Measurements from ENCODE around the gene MGST2. TPM values are rescaled to one million over a fixed set of nuclear protein-coding genes. Genes with fewer than 3 reads are reported as not detected.
"Not testable (repeated sequence)": the region's sequence is repeated elsewhere in the genome, so short reads cannot be mapped to it uniquely, and the experiment has no call there.

The MGST2 gene
- total RNA-seq, 1 experiment from 2014 or later, result 55.8 TPM

DNA sequence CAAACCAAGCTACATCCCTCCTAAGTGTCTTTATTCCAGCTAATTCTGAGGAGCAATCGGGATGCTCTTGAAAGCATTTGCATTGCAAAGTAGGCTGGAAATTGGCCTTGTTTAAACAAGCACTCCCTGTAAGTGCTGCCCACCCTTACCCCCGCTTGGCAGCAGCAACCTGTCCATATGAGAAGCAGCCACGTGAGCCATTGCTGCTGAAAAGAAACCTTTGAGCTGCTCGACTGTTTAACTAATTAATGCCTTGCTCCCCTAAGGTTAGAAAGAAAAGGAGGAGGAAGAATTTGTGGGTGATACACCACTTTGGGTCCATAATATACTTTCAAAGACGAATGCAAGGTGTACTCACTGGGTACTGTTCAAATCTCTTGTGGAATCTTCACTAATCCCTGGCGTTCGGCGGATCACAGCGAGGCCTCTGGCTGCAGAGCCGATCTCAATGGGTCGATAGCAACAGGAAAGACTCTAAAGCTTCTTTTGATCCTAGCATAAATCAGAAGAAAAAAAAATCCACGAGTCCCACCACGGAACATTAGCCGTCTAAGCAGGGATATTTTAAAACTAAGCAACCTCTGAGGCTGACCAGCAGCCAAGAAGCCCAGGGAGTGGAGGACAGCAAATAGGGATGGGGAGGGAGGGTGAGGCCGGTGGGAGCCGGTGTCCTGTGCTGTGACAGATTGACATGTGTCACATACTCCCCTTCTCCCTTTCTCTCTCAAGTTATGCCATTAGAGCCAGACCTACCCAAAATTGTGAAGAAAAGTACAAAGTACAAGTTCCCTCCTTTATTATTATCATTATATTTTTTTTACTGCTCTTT is 37.2 kb upstream of the MGST2 start:
- H3K9ac ChIP-seq (ENCODE audit: low read length), result no peak overlapping the region
- no peaks in the 10 kb centered on the region for H4K20me1 ChIP-seq (ENCODE audit: insufficient read depth, low read depth, low read length)
- H3K27me3 ChIP-seq (ENCODE audit: low read length), result no peaks in the 10 kb centered on the region
- no peak for DNase-seq
- no peaks in the 10 kb centered on the region for H3K79me2 ChIP-seq (ENCODE audit: low read length)
- no peak overlapping the region for H3K4me2 ChIP-seq (ENCODE audit: low read depth, low read length, poor library complexity, severe bottlenecking)
- H3K27ac ChIP-seq (ENCODE audit: low read length), result no peak overlapping the region
- no peaks in the 10 kb centered on the region for H3K9me3 ChIP-seq (ENCODE audit: low read length)
- H3K9me2 ChIP-seq (replicated peaks; ENCODE audit: insufficient read depth, low read length), result no peaks in the 10 kb centered on the region
- H2AFZ ChIP-seq (ENCODE audit: low read length), result no peak overlapping the region
- H3K36me3 ChIP-seq (ENCODE audit: insufficient read depth, low read length), result no peaks in the 10 kb centered on the region
- H3K4me1 ChIP-seq (ENCODE audit: low read length), result peaks cover 8% of the 10 kb centered on the region
- no peak overlapping the region for H3K4me3 ChIP-seq (ENCODE audit: low read length)

DNA sequence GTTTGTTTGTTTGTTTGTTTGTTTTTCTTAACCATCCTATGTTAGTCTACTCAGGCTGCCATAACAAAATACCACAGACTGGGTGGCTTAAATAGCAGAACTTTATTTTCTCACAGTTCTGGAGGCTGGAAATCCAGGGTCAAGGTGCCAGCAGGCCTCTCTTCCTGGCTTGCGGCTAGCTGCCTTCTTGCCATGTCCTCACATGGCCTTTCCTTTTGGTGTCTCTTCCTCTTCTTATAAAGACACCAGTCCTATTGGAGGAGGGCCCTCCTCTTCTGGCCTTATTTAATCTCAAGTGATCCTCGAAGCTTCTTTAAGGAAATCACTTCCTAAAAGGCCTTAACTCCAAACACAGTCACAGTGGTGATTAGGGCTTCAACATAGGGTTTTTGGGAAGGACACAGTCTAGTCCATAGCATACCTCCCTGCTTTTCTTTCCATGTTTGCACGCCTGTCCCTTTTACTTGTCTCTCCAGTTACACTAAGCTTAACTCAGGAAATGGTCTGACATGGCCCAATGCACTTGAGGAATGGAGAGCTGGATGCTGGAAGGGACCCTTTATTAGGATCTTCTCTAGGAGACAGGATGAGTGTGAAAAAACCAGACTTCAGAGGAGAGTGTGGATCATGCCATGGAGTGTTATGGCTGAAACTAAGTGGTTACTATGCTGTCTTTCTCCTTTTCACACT is 36.0 kb upstream of the MGST2 start:
- Histone ChIP-seq H3K4me2 (ENCODE audit: low read depth, low read length, poor library complexity, severe bottlenecking) (no peak overlapping the region), H3K9me3 (ENCODE audit: low read length) (no peaks in the 10 kb centered on the region), H3K9me2 (replicated peaks; ENCODE audit: insufficient read depth, low read length) (no peaks in the 10 kb centered on the region), H3K4me3 (ENCODE audit: low read length) (no peak overlapping the region), H3K79me2 (ENCODE audit: low read length) (no peaks in the 10 kb centered on the region), H2AFZ (ENCODE audit: low read length) (no peak overlapping the region), H3K4me1 (ENCODE audit: low read length) (peaks cover 8% of the 10 kb centered on the region), H3K27me3 (ENCODE audit: low read length) (no peaks in the 10 kb centered on the region), H3K27ac (ENCODE audit: low read length) (no peak overlapping the region), H3K36me3 (ENCODE audit: insufficient read depth, low read length) (no peaks in the 10 kb centered on the region), H4K20me1 (ENCODE audit: insufficient read depth, low read depth, low read length) (no peaks in the 10 kb centered on the region), H3K9ac (ENCODE audit: low read length) (no peak overlapping the region)
- no peak for DNase-seq

DNA sequence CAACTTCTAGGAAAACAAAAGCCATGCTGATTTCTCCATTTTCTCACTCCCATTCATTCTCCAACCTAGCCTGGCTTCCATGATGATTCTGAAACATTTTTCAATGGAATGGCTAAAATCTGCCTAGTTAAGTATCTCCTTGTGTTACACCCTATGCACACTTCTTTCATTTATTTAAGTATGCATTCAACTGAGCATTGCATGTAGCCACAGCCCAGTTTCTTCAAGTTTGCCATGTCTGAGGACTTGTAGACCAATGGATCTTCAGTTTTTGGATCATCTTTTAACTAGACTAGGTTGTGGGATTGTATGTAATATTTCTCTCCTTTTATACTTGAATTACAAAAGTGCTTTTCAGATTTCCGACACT is 35.5 kb upstream of the MGST2 start:
- Histone ChIP-seq H3K27ac (ENCODE audit: low read length) (no peak overlapping the region), H3K4me1 (ENCODE audit: low read length) (peaks cover 8% of the 10 kb centered on the region)

DNA sequence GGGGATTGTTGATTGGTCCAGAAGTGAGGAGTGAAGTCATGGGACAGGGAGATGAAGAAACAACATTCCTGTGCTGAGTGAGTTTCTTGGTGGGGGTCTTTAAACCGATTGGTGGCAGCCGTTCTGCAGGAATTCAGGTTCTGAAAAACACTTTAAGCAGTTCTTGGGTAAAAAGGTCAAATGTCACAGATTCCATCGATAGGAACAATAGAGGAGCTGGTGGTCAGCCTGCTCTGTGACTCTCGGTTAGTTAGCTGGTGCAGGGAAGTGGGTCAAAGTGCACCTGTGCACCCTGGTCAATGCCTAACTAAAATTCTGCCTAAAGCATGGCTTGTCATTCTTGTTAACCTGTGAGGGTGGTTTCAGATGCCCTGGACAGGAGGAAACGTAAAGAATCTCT is 34.6 kb upstream of the MGST2 start:
- no peak overlapping the region for H3K4me2 ChIP-seq (ENCODE audit: low read depth, low read length, poor library complexity, severe bottlenecking)
- no peak overlapping the region for H3K27ac ChIP-seq (ENCODE audit: low read length)
- peaks cover 8% of the 10 kb centered on the region for H3K4me1 ChIP-seq (ENCODE audit: low read length)
- H3K4me3 ChIP-seq (ENCODE audit: low read length), result no peak overlapping the region
- no peaks in the 10 kb centered on the region for H3K9me3 ChIP-seq (ENCODE audit: low read length)
- H3K79me2 ChIP-seq (ENCODE audit: low read length), result no peaks in the 10 kb centered on the region
- no peaks in the 10 kb centered on the region for H3K36me3 ChIP-seq (ENCODE audit: insufficient read depth, low read length)
- H3K27me3 ChIP-seq (ENCODE audit: low read length), result no peaks in the 10 kb centered on the region
- no peak overlapping the region for H3K9ac ChIP-seq (ENCODE audit: low read length)
- no peaks in the 10 kb centered on the region for H3K9me2 ChIP-seq (replicated peaks; ENCODE audit: insufficient read depth, low read length)
- H2AFZ ChIP-seq (ENCODE audit: low read length), result no peak overlapping the region
- no peak for DNase-seq
- H4K20me1 ChIP-seq (ENCODE audit: insufficient read depth, low read depth, low read length), result no peaks in the 10 kb centered on the region

More for the DNA sequence above, 35.5 kb upstream of the MGST2 start:
- DNase-seq, result no peak
- no peaks in the 10 kb centered on the region for H3K9me3 ChIP-seq (ENCODE audit: low read length)
- no peaks in the 10 kb centered on the region for H3K9me2 ChIP-seq (replicated peaks; ENCODE audit: insufficient read depth, low read length)
- H4K20me1 ChIP-seq (ENCODE audit: insufficient read depth, low read depth, low read length), result no peaks in the 10 kb centered on the region
- no peak overlapping the region for H3K4me3 ChIP-seq (ENCODE audit: low read length)
- no peaks in the 10 kb centered on the region for H3K36me3 ChIP-seq (ENCODE audit: insufficient read depth, low read length)
- H3K4me2 ChIP-seq (ENCODE audit: low read depth, low read length, poor library complexity, severe bottlenecking), result no peak overlapping the region
- no peaks in the 10 kb centered on the region for H3K79me2 ChIP-seq (ENCODE audit: low read length)
- no peaks in the 10 kb centered on the region for H3K27me3 ChIP-seq (ENCODE audit: low read length)
- H2AFZ ChIP-seq (ENCODE audit: low read length), result no peak overlapping the region
- H3K9ac ChIP-seq (ENCODE audit: low read length), result no peak overlapping the region

DNA sequence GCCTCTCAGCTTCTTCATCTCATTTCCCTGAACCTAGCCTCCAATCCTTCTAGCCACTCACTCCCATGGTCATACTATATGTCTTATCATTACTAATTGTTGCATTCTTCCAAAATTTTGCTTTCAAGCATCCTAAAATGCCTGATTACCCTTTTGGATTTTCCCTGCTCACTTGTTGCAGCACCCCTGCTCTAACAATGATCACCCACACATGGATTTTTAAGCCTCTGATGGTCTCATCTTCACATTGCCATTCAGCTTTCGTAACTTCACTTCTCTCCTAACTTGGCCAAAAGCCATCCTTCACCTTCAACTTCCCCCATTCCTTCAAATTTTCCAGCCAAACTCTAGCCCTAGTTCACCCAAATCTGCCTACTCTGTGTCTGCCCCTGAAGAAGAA is 33.8 kb upstream of the MGST2 start:
- no peaks in the 10 kb centered on the region for H3K9me2 ChIP-seq (replicated peaks; ENCODE audit: insufficient read depth, low read length)
- H4K20me1 ChIP-seq (ENCODE audit: insufficient read depth, low read depth, low read length), result no peaks in the 10 kb centered on the region
- H2AFZ ChIP-seq (ENCODE audit: low read length), result no peak overlapping the region
- DNase-seq, result no peak
- H3K27me3 ChIP-seq (ENCODE audit: low read length), result no peaks in the 10 kb centered on the region
- H3K4me1 ChIP-seq (ENCODE audit: low read length), result peaks cover 8% of the 10 kb centered on the region
- H3K27ac ChIP-seq (ENCODE audit: low read length), result no peak overlapping the region
- no peak overlapping the region for H3K4me3 ChIP-seq (ENCODE audit: low read length)
- no peak overlapping the region for H3K4me2 ChIP-seq (ENCODE audit: low read depth, low read length, poor library complexity, severe bottlenecking)
- H3K9ac ChIP-seq (ENCODE audit: low read length), result no peak overlapping the region
- H3K9me3 ChIP-seq (ENCODE audit: low read length), result no peaks in the 10 kb centered on the region
- H3K79me2 ChIP-seq (ENCODE audit: low read length), result no peaks in the 10 kb centered on the region
- no peaks in the 10 kb centered on the region for H3K36me3 ChIP-seq (ENCODE audit: insufficient read depth, low read length)

DNA sequence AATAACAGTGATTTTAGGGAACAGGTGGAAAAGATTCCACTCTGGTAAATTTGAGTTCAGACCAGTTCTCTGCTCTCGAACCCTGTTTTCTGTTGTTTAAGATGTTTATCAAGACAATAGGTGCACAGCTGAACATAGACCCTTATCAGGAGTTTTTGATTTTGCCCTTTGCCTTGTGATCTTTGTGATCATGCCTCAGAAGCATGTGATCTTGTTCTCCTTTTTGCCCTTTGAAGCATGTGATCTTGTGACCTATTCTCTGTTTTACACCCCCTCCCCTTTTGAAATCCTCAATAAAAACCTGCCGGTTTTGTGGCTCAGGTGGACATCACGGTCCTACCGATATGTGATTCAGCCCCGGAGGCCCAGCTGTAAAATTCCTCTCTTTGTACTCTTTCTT is 32.9 kb upstream of the MGST2 start:
- H4K20me1 ChIP-seq (ENCODE audit: insufficient read depth, low read depth, low read length); H3K9me3 ChIP-seq (ENCODE audit: low read length); H3K79me2 ChIP-seq (ENCODE audit: low read length); H3K4me1 ChIP-seq (ENCODE audit: low read length); H3K4me2 ChIP-seq (ENCODE audit: low read depth, low read length, poor library complexity, severe bottlenecking); H3K36me3 ChIP-seq (ENCODE audit: insufficient read depth, low read length); H3K9me2 ChIP-seq (replicated peaks; ENCODE audit: insufficient read depth, low read length); DNase-seq; H3K27ac ChIP-seq (ENCODE audit: low read length); H3K9ac ChIP-seq (ENCODE audit: low read length); H3K4me3 ChIP-seq (ENCODE audit: low read length); H3K27me3 ChIP-seq (ENCODE audit: low read length); H2AFZ ChIP-seq (ENCODE audit: low read length): not testable (repeated sequence)

DNA sequence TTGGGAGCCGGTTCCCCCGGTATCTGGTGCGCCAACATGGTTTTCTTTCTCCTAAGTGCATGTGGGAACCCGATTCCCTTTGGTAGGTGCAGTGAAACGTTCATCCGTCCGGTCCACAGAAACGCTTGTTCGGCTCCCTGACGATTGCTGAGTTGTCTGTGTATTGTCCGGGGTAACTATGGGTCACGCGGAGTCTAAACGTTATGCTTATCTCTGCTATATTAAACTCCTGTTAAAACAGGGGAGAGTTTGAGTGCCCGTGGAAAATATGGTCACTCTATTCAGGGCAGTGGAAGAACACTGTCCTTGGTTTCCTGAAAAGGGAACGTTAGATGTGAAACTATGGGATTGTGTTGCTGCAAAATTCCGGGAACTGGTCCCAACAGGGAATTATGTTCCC is 32.4 kb upstream of the MGST2 start:
- no peak overlapping the region for H3K4me2 ChIP-seq (ENCODE audit: low read depth, low read length, poor library complexity, severe bottlenecking)
- no peaks in the 10 kb centered on the region for H3K9me3 ChIP-seq (ENCODE audit: low read length)

DNA sequence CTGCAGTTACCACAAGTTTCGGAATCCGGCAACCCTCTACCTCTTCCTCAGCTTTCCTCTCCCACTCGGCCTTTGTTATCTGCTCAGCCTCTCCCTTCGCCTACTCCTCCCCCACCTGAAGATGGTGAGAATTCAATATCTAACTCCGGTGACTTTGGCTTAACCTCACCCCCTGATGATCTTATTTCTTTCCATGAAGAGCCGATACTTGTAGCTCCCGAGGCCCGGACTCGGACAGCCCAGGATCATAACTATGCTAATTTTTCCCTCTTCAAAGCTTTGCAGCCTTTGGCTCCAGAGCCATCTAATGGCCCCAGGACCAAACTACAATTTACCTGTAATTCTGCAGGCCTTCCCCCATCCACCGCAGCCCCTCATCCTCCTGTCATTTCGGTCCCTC is 32.0 kb upstream of the MGST2 start:
- no peak overlapping the region for H2AFZ ChIP-seq (ENCODE audit: low read length)
- no peaks in the 10 kb centered on the region for H3K79me2 ChIP-seq (ENCODE audit: low read length)
- no peaks in the 10 kb centered on the region; the same call in 1 of the 2 replicates for H3K36me3 ChIP-seq (ENCODE audit: insufficient read depth, low read length)
- no peaks in the 10 kb centered on the region for H4K20me1 ChIP-seq (ENCODE audit: insufficient read depth, low read depth, low read length)
- peak; percentile 64 for DNase-seq
- H3K9ac ChIP-seq (ENCODE audit: low read length), result no peak overlapping the region
- no peak overlapping the region for H3K4me3 ChIP-seq (ENCODE audit: low read length)
- no peaks in the 10 kb centered on the region; the same call in 1 of the 2 replicates for H3K9me3 ChIP-seq (ENCODE audit: low read length)
- H3K27me3 ChIP-seq (ENCODE audit: low read length), result no peaks in the 10 kb centered on the region
- no peaks in the 10 kb centered on the region for H3K4me1 ChIP-seq (ENCODE audit: low read length)
- no peak overlapping the region for H3K27ac ChIP-seq (ENCODE audit: low read length)
- no peaks in the 10 kb centered on the region for H3K9me2 ChIP-seq (replicated peaks; ENCODE audit: insufficient read depth, low read length)
- H3K4me2 ChIP-seq (ENCODE audit: low read depth, low read length, poor library complexity, severe bottlenecking), result no peak overlapping the region

More for the DNA sequence above, 32.4 kb upstream of the MGST2 start:
- no peak overlapping the region for H3K9ac ChIP-seq (ENCODE audit: low read length)
- H4K20me1 ChIP-seq (ENCODE audit: insufficient read depth, low read depth, low read length), result no peaks in the 10 kb centered on the region
- no peak overlapping the region for H3K27ac ChIP-seq (ENCODE audit: low read length)
- no peaks in the 10 kb centered on the region for H3K27me3 ChIP-seq (ENCODE audit: low read length)
- H2AFZ ChIP-seq (ENCODE audit: low read length), result no peak overlapping the region
- no peaks in the 10 kb centered on the region; the same call in 1 of the 2 replicates for H3K36me3 ChIP-seq (ENCODE audit: insufficient read depth, low read length)
- H3K4me1 ChIP-seq (ENCODE audit: low read length), result no peaks in the 10 kb centered on the region
- H3K79me2 ChIP-seq (ENCODE audit: low read length), result no peaks in the 10 kb centered on the region
- no peak overlapping the region for H3K4me3 ChIP-seq (ENCODE audit: low read length)
- no peaks in the 10 kb centered on the region for H3K9me2 ChIP-seq (replicated peaks; ENCODE audit: insufficient read depth, low read length)
- DNase-seq, result no peak

Measured in Karpas-422 (cell line).